ENCODE results near the gene CELF4.

DNA sequence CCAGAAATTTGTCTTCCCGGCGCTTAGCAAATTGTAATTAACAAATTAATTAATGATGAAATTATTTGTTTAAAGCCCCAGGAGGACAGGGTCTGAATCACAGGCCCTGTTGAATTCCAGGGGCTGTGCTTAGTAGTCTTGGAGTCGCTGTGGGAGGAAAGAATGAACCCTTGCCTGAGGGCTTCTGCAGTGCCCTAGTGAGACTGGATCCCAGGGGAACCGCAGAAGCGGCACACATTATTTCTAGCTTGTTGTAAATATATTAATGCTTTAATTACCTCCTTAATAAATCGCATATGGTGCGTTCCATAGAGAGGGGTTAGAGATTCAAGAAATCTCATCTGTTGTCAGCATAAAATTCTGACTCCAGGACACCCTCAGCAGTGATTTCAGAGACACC, 235.4 kb downstream of the CELF4 start:
- TF ChIP-seq, protein P1, sequence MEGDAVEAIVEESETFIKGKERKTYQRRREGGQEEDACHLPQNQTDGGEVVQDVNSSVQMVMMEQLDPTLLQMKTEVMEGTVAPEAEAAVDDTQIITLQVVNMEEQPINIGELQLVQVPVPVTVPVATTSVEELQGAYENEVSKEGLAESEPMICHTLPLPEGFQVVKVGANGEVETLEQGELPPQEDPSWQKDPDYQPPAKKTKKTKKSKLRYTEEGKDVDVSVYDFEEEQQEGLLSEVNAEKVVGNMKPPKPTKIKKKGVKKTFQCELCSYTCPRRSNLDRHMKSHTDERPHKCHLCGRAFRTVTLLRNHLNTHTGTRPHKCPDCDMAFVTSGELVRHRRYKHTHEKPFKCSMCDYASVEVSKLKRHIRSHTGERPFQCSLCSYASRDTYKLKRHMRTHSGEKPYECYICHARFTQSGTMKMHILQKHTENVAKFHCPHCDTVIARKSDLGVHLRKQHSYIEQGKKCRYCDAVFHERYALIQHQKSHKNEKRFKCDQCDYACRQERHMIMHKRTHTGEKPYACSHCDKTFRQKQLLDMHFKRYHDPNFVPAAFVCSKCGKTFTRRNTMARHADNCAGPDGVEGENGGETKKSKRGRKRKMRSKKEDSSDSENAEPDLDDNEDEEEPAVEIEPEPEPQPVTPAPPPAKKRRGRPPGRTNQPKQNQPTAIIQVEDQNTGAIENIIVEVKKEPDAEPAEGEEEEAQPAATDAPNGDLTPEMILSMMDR (IDR thresholded peaks at IDR 0.05; ENCODE audit: extremely low read depth in 1 of 2, insufficient read depth in 1 of 2, low read depth in 1 of 2, low read length in 2 of 2): no peak
- no peak for TF ChIP-seq POLR2A (IDR thresholded peaks at IDR 0.05; ENCODE audit: low read depth, low read length)
- TF ChIP-seq FOS (IDR thresholded peaks at IDR 0.05; ENCODE audit: borderline replicate concordance, insufficient read depth, low read length): no peak
- TF ChIP-seq JUN (IDR thresholded peaks at IDR 0.05; ENCODE audit: borderline replicate concordance, insufficient read depth, insufficient read length, low read depth): no peak
- no peak for TF ChIP-seq EZH2 (IDR thresholded peaks at IDR 0.05; ENCODE audit: borderline replicate concordance, low read depth, low read length, severe bottlenecking)
- no peak for TF ChIP-seq POLR2AphosphoS5 (IDR thresholded peaks at IDR 0.05; ENCODE audit: insufficient read depth, low read depth, low read length)
- no peak for TF ChIP-seq MYC (IDR thresholded peaks at IDR 0.05; ENCODE audit: low read depth, low read length)
- TF ChIP-seq, protein P2, sequence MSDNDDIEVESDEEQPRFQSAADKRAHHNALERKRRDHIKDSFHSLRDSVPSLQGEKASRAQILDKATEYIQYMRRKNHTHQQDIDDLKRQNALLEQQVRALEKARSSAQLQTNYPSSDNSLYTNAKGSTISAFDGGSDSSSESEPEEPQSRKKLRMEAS (IDR thresholded peaks at IDR 0.05; ENCODE audit: insufficient read depth, insufficient read length): no peak
